ENCODE measurements around the gene LEFTY1. TPM values are rescaled to one million over a fixed set of nuclear protein-coding genes. Genes with fewer than 3 reads are reported as not detected.

Gene LEFTY1, protein sequence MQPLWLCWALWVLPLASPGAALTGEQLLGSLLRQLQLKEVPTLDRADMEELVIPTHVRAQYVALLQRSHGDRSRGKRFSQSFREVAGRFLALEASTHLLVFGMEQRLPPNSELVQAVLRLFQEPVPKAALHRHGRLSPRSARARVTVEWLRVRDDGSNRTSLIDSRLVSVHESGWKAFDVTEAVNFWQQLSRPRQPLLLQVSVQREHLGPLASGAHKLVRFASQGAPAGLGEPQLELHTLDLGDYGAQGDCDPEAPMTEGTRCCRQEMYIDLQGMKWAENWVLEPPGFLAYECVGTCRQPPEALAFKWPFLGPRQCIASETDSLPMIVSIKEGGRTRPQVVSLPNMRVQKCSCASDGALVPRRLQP
- total RNA-seq = not detected in 2 replicates

DNA sequence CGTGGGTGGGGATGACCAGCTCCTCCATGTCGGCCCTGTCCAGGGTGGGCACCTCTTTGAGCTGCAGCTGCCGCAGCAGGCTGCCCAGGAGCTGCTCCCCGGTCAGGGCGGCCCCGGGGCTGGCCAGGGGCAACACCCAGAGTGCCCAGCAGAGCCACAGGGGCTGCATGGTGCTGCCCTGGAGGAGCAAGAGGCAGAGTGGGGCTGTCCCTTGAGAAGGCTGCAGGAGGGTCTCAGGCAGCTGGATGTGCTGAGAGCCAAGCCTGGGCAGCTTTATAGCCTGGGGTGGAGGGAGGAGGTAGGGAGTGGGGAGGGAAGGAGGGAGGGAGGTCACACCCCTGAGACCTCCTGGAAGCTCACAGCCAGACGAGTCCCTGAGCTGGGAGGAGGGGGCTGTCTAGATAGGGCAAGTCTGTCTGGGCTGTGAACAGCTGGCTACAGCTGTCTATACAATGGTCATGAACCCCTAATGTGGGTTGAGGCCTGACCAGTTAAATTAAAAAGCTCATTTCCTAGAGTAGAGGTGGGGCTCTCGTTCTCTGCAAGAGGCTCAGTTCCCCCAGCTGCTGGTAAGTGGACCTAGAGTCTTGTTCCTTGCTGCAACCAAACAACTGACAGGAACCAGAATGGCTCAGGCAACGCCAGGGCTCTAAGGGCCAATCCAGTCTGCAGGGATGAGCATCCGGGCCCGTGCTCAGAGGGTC is at the start of gene LEFTY1:
TSS of gene LEFTY1 (minus strand) at position 249 of the 704 bp plus-strand sequence. CDS start at position 169, 80 bp downstream.

DNA sequence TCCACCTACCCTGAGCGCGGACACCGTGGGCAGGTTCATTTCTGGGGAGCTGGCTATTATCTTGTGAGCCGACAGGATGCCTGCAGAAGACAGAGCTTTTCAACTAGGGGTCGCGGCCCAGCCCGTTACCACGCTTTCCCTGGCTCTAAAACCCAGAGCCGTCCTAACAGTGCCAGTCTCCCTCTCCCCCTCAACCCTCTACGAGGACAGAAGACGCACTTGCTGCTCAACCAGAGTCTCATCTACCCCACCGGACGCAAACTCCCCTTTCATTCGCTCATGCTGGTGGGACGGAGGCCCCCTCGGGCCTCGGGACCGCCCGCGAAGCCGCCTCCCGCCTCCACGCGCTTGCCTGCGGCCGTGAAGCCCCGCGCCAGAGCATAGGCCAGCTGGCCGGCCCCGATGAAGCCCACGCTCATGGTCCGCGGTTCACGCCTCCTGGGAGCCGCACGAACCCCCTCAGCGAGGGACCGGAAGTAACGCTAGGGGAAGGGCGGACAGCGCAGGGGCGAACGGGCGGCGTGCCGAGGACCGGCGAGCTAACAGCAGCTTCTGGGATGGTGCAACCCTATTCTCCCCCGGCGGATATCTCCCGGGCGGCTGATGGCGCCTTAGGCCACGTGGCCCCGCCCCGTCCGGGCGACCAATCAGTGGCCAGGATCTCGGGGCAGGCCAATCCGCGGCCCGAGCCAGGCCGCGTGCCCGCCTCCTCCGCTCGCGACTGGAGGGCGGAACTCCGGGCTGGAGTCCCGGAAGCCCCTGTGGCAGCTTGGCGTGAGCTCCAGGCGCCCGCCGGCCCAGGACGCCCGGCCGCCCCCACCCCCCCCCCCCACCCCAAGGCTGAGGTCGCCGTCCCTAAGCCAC is 35.0 kb upstream of the LEFTY1 start, which contains the start of gene PYCR2:
TSS of gene PYCR2 (minus strand) at position 559 of the 864 bp plus-strand sequence. CDS start at position 419, 140 bp downstream.

DNA sequence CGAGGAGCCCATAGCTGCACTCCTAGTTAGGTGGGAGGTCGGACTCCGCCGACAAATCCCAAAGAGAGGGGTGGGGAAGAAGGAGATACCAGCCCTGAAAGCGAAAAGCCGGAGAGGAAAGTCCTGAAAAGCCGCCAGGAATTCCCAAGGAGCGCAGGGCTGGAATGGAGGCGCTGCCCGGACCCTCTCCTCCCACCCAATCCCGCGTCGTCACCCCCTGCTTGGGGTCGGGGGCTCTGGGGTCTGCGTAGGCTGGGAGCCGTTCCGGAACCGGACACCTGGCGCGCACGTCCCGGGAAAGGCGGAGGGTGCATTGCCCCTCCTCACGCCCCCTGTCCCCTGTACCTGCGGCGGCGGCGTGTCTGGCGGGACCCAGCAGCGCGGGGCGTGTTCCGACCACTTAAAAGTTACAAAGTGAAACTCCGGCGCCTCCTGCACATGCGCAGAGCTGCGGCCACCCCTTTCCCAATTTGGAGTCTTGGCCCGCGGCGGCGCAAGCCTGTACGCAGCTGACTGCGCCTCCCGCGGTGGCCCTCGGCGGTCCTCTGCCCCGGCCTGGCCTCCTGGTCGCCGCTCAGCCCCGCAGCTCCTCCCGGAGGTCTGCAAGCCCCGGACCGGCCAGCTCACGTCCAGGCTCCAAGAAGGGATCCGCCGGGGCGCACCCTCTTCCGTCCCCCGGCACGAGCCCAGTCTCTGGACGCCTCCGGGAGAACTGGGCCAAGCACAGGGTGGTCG is 6.8 kb downstream of the LEFTY1 start, which contains the start of gene TMEM63A:
TSS of gene TMEM63A (minus strand) at position 422 of the 735 bp plus-strand sequence. CDS start 4,800 bp downstream, outside the sequence.

Other genes with a start within 250 kb of the LEFTY1 start
- gene ENAH, start 236.0 kb downstream of the LEFTY1 start, total RNA-seq = 132 and 134 TPM in 2 replicates
- 262 and 343 TPM in 2 replicates for gene SRP9, start 111.3 kb downstream of the LEFTY1 start, total RNA-seq
- gene EPHX1, start 79.0 kb downstream of the LEFTY1 start, total RNA-seq = 16.6 and 20.5 TPM in 2 replicates
- 19.6 and 29.4 TPM in 2 replicates for gene TMEM63A, start 6.8 kb downstream of the LEFTY1 start, total RNA-seq
- gene PYCR2, start 35.1 kb upstream of the LEFTY1 start, total RNA-seq = 40.1 and 44.2 TPM in 2 replicates
- gene LEFTY2, start 52.1 kb upstream of the LEFTY1 start, total RNA-seq = not detected in 2 replicates
- gene SDE2, start 110.2 kb upstream of the LEFTY1 start, total RNA-seq = 26.7 TPM in 2 replicates
- gene H3-3A, start 173.6 kb upstream of the LEFTY1 start, total RNA-seq = 112 and 136 TPM in 2 replicates